Endothelial cell of umbilical vein (primary cell): ENCODE data around the gene DPP10. TPM values are rescaled to one million over a fixed set of nuclear protein-coding genes. Genes with fewer than 3 reads are reported as not detected.

ENCODE experiments used
- BruUV-seq: library from RNA; stranded (reverse); fragments of 400-500 nt; replicated peaks from 2 replicates; lab custom pipeline; 2021; lab: Mats Ljungman, UMichigan
- CTCF ChIA-PET: fragments of 300-600, 350-600 bp; sonication (Branson Sonifier 250); formaldehyde crosslinking; loops from one replicate; lab custom pipeline; 2021; ENCODE audit warnings: antibody characterized with exemption, inconsistent platforms; lab: Charles Lee
- POLR2A ChIA-PET: fragments of 300-600, 350-600 bp; sonication (Branson Sonifier 250); formaldehyde crosslinking; loops from one replicate; lab custom pipeline; 2021; ENCODE audit warnings: antibody characterized with exemption, inconsistent platforms; lab: Charles Lee
- DNase-seq: peaks from one replicate; pipeline ENCODE4 v3.0.0-alpha.2; 2011; ENCODE audit warnings: low read depth, low spot score
- FAIRE-seq: peaks from 2 replicates; lab custom pipeline; 2011; peaks lifted over from hg19 to GRCh38; lab: Jason Lieb, UNC
- H2AFZ ChIP-seq: 2 replicates; pipeline ENCODE4 v1.6.0; 2012; ENCODE audit warnings: low read depth, low read length, control low read depth, inconsistent platforms
- H3K27ac ChIP-seq: 2 replicates; pipeline ENCODE4 v1.5.1; 2011; ENCODE audit warnings: low read depth, mild to moderate bottlenecking, control low read depth, low read length, moderate library complexity; ENCODE audit not compliant: insufficient read depth
- H3K27me3 ChIP-seq, 2 experiments: 2 replicates each; pipeline versions ENCODE4 v1.6.0 to v1.6.1; 2011; ENCODE audit warnings: low read length in 2 of 2, mixed read lengths in 1 of 2; ENCODE audit not compliant: control insufficient read depth in 2 of 2, insufficient read depth in 2 of 2
- H3K36me3 ChIP-seq, 2 experiments: 2 replicates in 1 of 2; 3 replicates in 1 of 2; pipeline ENCODE4 v1.5.1; 2011; ENCODE audit warnings: low read length in 2 of 2, mild to moderate bottlenecking in 1 of 2, moderate library complexity in 1 of 2; ENCODE audit not compliant: control insufficient read depth in 2 of 2, insufficient read depth in 2 of 2; ENCODE audit errors: extremely low read depth in 1 of 2
- H3K4me1 ChIP-seq: 3 replicates; pipeline ENCODE4 v1.5.1; 2011; ENCODE audit warnings: mild to moderate bottlenecking, low read length; ENCODE audit not compliant: control insufficient read depth, insufficient read depth; ENCODE audit errors: extremely low read depth
- H3K4me2 ChIP-seq: 2 replicates; pipeline ENCODE4 v1.6.1; 2011; ENCODE audit warnings: low read length, control low read depth, mixed read lengths; ENCODE audit not compliant: insufficient read depth
- H3K4me3 ChIP-seq, 3 experiments: fragments of 200-600 bp in 1 of 3; sonication (generic), shearing (Covaris generic) in 1 of 3; replicated peaks in 1 of 3; 2 replicates each; pipeline ENCODE4 v1.5.1; 2011 to 2016; ENCODE audit warnings: control low read depth in 3 of 3, low read length in 3 of 3, mild to moderate bottlenecking in 2 of 3, inconsistent platforms in 1 of 3, low read depth in 1 of 3, moderate library complexity in 1 of 3; ENCODE audit not compliant: insufficient read depth in 1 of 3
- H3K79me2 ChIP-seq: 2 replicates; pipeline ENCODE4 v1.6.0; 2012; ENCODE audit warnings: low read length, inconsistent platforms; ENCODE audit not compliant: control insufficient read depth, insufficient read depth
- H3K9ac ChIP-seq: replicated peaks from 2 replicates; pipeline ENCODE3; 2011; ENCODE audit warnings: low read length, control low read depth; ENCODE audit not compliant: insufficient read depth; ENCODE audit errors: extremely low read depth
- H3K9me1 ChIP-seq: replicated peaks from 3 replicates; pipeline ENCODE4 v1.6.0; 2011; ENCODE audit warnings: mild to moderate bottlenecking, low read length; ENCODE audit not compliant: control insufficient read depth, insufficient read depth; ENCODE audit errors: extremely low read depth
- H3K9me3 ChIP-seq: replicated peaks from 2 replicates; pipeline ENCODE4 v1.5.1; 2012; ENCODE audit warnings: low read length, inconsistent platforms; ENCODE audit not compliant: control insufficient read depth, insufficient read depth
- H4K20me1 ChIP-seq: replicated peaks from 2 replicates; pipeline ENCODE3; 2011; ENCODE audit warnings: mild to moderate bottlenecking, low read length; ENCODE audit not compliant: control insufficient read depth, insufficient read depth; ENCODE audit errors: extremely low read depth
- EZH2 ChIP-seq: IDR thresholded peaks from 2 replicates; pipeline ENCODE4 v1.6.1; 2012; ENCODE audit warnings: borderline replicate concordance, low read depth, mild to moderate bottlenecking, moderate library complexity, low read length, inconsistent platforms; ENCODE audit not compliant: severe bottlenecking
- FOS ChIP-seq: IDR thresholded peaks from 2 replicates; pipeline ENCODE4 v1.6.1; 2011; ENCODE audit warnings: mild to moderate bottlenecking, low read length, moderate library complexity, borderline replicate concordance; ENCODE audit not compliant: insufficient read depth
- GATA2 ChIP-seq: IDR thresholded peaks from 2 replicates; pipeline ENCODE4 v1.7.0; 2011; ENCODE audit warnings: low read depth, mild to moderate bottlenecking, moderate library complexity, mixed read lengths, low read length; ENCODE audit not compliant: insufficient read length, insufficient read depth
- JUN ChIP-seq: IDR thresholded peaks from 2 replicates; pipeline ENCODE4 v1.6.1; 2011; ENCODE audit warnings: borderline replicate concordance, low read depth; ENCODE audit not compliant: insufficient read length, insufficient read depth
- MYC ChIP-seq: IDR thresholded peaks from one replicate; pipeline ENCODE4 v1.6.1; 2011; ENCODE audit warnings: mild to moderate bottlenecking, low read depth, low read length
- POLR2A ChIP-seq: IDR thresholded peaks from 2 replicates; pipeline ENCODE4 v1.6.1; 2012; ENCODE audit warnings: low read depth, mild to moderate bottlenecking, control low read depth, low read length
- POLR2AphosphoS5 ChIP-seq: IDR thresholded peaks from 2 replicates; pipeline ENCODE4 v1.6.1; 2012; ENCODE audit warnings: low read depth, mild to moderate bottlenecking, control low read depth, low read length, moderate library complexity; ENCODE audit not compliant: insufficient read depth
- dilution Hi-C: fragments of 300-500 bp; cut with MboI; formaldehyde crosslinking; loops from one replicate; pipeline ENCODE4 v1.15.0; 2019; ENCODE audit warnings: low sequenced_read_pairs; ENCODE audit not compliant: extremely low pct_ligation_motif_present
- intact Hi-C: fragments of 100-400 bp; cut with micrococcal nuclease; formaldehyde crosslinking; loops from one replicate; pipeline ENCODE4 v1.10.0; 2022
- polyA plus RNA-seq, 4 experiments: library from polyadenylated mRNA; depleted of rRNA in 3 of 4; stranded (reverse) in 3 of 4; unstranded in 1 of 4; fragments of >200 nt; gene quantifications; 2 replicates each; pipeline versions ENCODE4 v1.2.1 to v1.2.3, GENCODE V29; 2011 to 2012; ENCODE audit warnings: missing spikeins in 1 of 4
- total RNA-seq: library from RNA; stranded (reverse); gene quantifications from 2 replicates; pipeline ENCODE4 v1.2.3, GENCODE V29; 2021
- TF ChIP-seq, protein P1 (sequence below): IDR thresholded peaks from 2 replicates; pipeline ENCODE4 v1.6.1; 2011; ENCODE audit not compliant: insufficient read depth, insufficient read length
- TF ChIP-seq, protein P2 (sequence below), 2 donors: IDR thresholded peaks; 1 replicate in 1 of 2; 2 replicates in 1 of 2; pipeline ENCODE4 v1.5.1; 2011; ENCODE audit warnings: low read length in 2 of 2, mild to moderate bottlenecking in 2 of 2, moderate library complexity in 2 of 2, control low read depth in 1 of 2, inconsistent platforms in 1 of 2, low read depth in 1 of 2; ENCODE audit not compliant: insufficient read depth in 1 of 2; ENCODE audit errors: extremely low read depth in 1 of 2

Gene DPP10
- total and polyA plus RNA-seq, 2 donors (not counting 3 experiments of a cell fraction or from before 2014, with no cell fraction given) = not detected

DNA sequence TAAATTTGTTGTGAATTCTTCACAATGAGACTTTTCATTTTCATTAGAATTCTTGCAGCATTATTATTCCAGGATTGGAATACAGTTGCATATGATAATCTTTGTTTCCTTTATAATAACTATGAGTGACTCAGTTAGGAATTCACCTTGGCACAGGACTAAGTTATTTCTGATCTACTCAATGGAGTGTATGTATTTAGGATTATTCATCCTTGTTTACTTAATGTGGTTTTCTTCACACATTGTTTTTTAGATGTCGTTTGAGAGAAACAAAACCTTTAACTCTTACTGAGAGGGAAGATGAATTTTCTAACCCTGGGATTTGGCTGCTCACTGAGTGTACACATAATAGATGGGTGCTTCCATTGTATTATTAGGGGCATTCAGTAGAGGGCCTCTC, 970.1 kb downstream of the DPP10 start:
- dilution Hi-C loops (no loop called here), intact Hi-C loops (no loop called here)
- H2AFZ ChIP-seq = no peak overlapping the region
- no peaks in the 10 kb centered on the region for H4K20me1 ChIP-seq
- no peaks in the 10 kb centered on the region for H3K27me3 ChIP-seq
- BruUV-seq = no TSS peak
- no peaks in the 10 kb centered on the region for H3K4me1 ChIP-seq
- H3K9me3 ChIP-seq = no peaks in the 10 kb centered on the region
- no peaks in the 10 kb centered on the region for H3K36me3 ChIP-seq
- H3K9me1 ChIP-seq = no peaks in the 10 kb centered on the region
- H3K9ac ChIP-seq = no peak overlapping the region
- no peak for DNase-seq
- no peak for TF ChIP-seq GATA2
- no peak for TF ChIP-seq FOS
- TF ChIP-seq POLR2AphosphoS5 = no peak
- no peak for TF ChIP-seq POLR2A
- TF ChIP-seq JUN = no peak
- TF ChIP-seq, protein P1, sequence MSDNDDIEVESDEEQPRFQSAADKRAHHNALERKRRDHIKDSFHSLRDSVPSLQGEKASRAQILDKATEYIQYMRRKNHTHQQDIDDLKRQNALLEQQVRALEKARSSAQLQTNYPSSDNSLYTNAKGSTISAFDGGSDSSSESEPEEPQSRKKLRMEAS = no peak
- TF ChIP-seq MYC = no peak
- TF ChIP-seq EZH2 = no peak
- TF ChIP-seq, protein P2, sequence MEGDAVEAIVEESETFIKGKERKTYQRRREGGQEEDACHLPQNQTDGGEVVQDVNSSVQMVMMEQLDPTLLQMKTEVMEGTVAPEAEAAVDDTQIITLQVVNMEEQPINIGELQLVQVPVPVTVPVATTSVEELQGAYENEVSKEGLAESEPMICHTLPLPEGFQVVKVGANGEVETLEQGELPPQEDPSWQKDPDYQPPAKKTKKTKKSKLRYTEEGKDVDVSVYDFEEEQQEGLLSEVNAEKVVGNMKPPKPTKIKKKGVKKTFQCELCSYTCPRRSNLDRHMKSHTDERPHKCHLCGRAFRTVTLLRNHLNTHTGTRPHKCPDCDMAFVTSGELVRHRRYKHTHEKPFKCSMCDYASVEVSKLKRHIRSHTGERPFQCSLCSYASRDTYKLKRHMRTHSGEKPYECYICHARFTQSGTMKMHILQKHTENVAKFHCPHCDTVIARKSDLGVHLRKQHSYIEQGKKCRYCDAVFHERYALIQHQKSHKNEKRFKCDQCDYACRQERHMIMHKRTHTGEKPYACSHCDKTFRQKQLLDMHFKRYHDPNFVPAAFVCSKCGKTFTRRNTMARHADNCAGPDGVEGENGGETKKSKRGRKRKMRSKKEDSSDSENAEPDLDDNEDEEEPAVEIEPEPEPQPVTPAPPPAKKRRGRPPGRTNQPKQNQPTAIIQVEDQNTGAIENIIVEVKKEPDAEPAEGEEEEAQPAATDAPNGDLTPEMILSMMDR (IDR thresholded peaks at IDR 0.05; ENCODE audit: extremely low read depth in 1 of 2, insufficient read depth in 1 of 2, low read depth in 1 of 2, low read length in 2 of 2) = no peak
- H3K4me2 ChIP-seq = no peak overlapping the region
- H3K27ac ChIP-seq = no peak overlapping the region
- CTCF ChIA-PET = no interaction called here
- POLR2A ChIA-PET = no interaction called here
- FAIRE-seq = no peak
- H3K4me3 ChIP-seq = no peak overlapping the region
- no peaks in the 10 kb centered on the region for H3K79me2 ChIP-seq
